HG02588 (cell line): ENCODE results near the gene GPRIN1.
A peak's percentile ranks its signal among the peaks of the same experiment; 100 is the strongest.

Source experiments
- ATAC-seq: cut with Tn5 transposase; IDR thresholded peaks from one replicate; pipeline ENCODE4 v1.9.1; 2021; ENCODE audit warnings: mild to moderate bottlenecking, moderate library complexity; ENCODE audit not compliant: unreplicated experiment

The GPRIN1 gene

GRCh38 chr5:176643491-176644219 is 33.7 kb upstream of the GPRIN1 start:
- no peak for ATAC-seq

- no peak for ATAC-seq
These were observed 32.9 kb upstream of the GPRIN1 start for GRCh38 chr5:176642675-176643490.

GRCh38 chr5:176640616-176641015 is 30.7 kb upstream of the GPRIN1 start:
- ATAC-seq: no peak

GRCh38 chr5:176639981-176640380 is 30.0 kb upstream of the GPRIN1 start:
- ATAC-seq: no peak

GRCh38 chr5:176639208-176639607 is 29.3 kb upstream of the GPRIN1 start:
- ATAC-seq: no peak

- no peak for ATAC-seq
These were observed 28.5 kb upstream of the GPRIN1 start for GRCh38 chr5:176638437-176638836.

- ATAC-seq: no peak
These were observed 27.6 kb upstream of the GPRIN1 start for GRCh38 chr5:176637556-176637955.

GRCh38 chr5:176636426-176636825 is 26.5 kb upstream of the GPRIN1 start:
- no peak for ATAC-seq

- no peak for ATAC-seq
These were observed 23.6 kb upstream of the GPRIN1 start for GRCh38 chr5:176633598-176633997.

- ATAC-seq: no peak
These were observed 22.8 kb upstream of the GPRIN1 start for GRCh38 chr5:176632745-176633144.

- no peak for ATAC-seq
These were observed 21.6 kb upstream of the GPRIN1 start for GRCh38 chr5:176631383-176632200.

- no peak for ATAC-seq
These were observed 20.8 kb upstream of the GPRIN1 start for GRCh38 chr5:176630681-176631222.

- peak; percentile 69 for ATAC-seq
These were observed 20.1 kb upstream of the GPRIN1 start, which contains the start of the genes EIF4E1B and SNCB for GRCh38 chr5:176629853-176630680. Gene EIF4E1B, plus strand, starts transcription at chr5:176630675. Its CDS starts 12,113 bp downstream, at chr5:176642788. Gene SNCB, minus strand, starts transcription at chr5:176630534. Its CDS starts 880 bp downstream, at chr5:176629654.

GRCh38 chr5:176629317-176629852 is 19.4 kb upstream of the GPRIN1 start:
- no peak for ATAC-seq

- no peak for ATAC-seq
These were observed 18.7 kb upstream of the GPRIN1 start for GRCh38 chr5:176628406-176629228.

- ATAC-seq: no peak
These were observed 17.6 kb upstream of the GPRIN1 start for GRCh38 chr5:176627582-176627981.

- ATAC-seq: no peak
These were observed 16.9 kb upstream of the GPRIN1 start for GRCh38 chr5:176626876-176627236.

GRCh38 chr5:176625966-176626875 is 16.3 kb upstream of the GPRIN1 start:
- ATAC-seq: no peak
